GM18505 (cell line): Measurements from ENCODE around the gene CX3CR1.

Experiments used
- ATAC-seq: cut with Tn5 transposase; IDR thresholded peaks from one replicate; pipeline ENCODE4 v1.9.1; 2021; ENCODE audit not compliant: unreplicated experiment
- POLR2A ChIP-seq: IDR thresholded peaks from 4 replicates; pipeline ENCODE4 v1.6.1; 2011; ENCODE audit warnings: borderline replicate concordance; ENCODE audit not compliant: insufficient read depth, insufficient read length; ENCODE audit errors: extremely low read depth

Gene CX3CR1

GRCh38 chr3:39267631-39268548 lies 11.9 kb downstream of the CX3CR1 start:
- no peak for ATAC-seq
- TF ChIP-seq POLR2A: no peak

GRCh38 chr3:39264053-39264452 lies 15.8 kb downstream of the CX3CR1 start:
- ATAC-seq: no peak
- TF ChIP-seq POLR2A: no peak

GRCh38 chr3:39263576-39263975 lies 16.3 kb downstream of the CX3CR1 start:
- ATAC-seq: no peak

GRCh38 chr3:39262846-39263245 lies 17.0 kb downstream of the CX3CR1 start:
- no peak for ATAC-seq
- no peak for TF ChIP-seq POLR2A

More at GRCh38 chr3:39263576-39263975, 16.3 kb downstream of the CX3CR1 start:
- TF ChIP-seq POLR2A: no peak

- ATAC-seq: no peak
- no peak for TF ChIP-seq POLR2A
Observed at GRCh38 chr3:39261726-39262125, 18.1 kb downstream of the CX3CR1 start.

GRCh38 chr3:39260957-39261356 lies 18.9 kb downstream of the CX3CR1 start:
- peak; percentile 67 for ATAC-seq
- TF ChIP-seq POLR2A: no peak

- no peak for TF ChIP-seq POLR2A
- ATAC-seq: no peak
Observed at GRCh38 chr3:39260318-39260717, 19.5 kb downstream of the CX3CR1 start.

GRCh38 chr3:39255503-39256325 lies 24.1 kb downstream of the CX3CR1 start:
- TF ChIP-seq POLR2A: peak; percentile 52
- ATAC-seq: peak; percentile 98

GRCh38 chr3:39254806-39255449 lies 24.9 kb downstream of the CX3CR1 start:
- TF ChIP-seq POLR2A: no peak
- ATAC-seq: no peak

- no peak for ATAC-seq
- no peak for TF ChIP-seq POLR2A
Observed at GRCh38 chr3:39251576-39251975, 28.3 kb downstream of the CX3CR1 start.

- TF ChIP-seq POLR2A: no peak
- no peak for ATAC-seq
Observed at GRCh38 chr3:39250116-39250747, 29.6 kb downstream of the CX3CR1 start.

- no peak for TF ChIP-seq POLR2A
- no peak for ATAC-seq
Observed at GRCh38 chr3:39249453-39250115, 30.3 kb downstream of the CX3CR1 start.
